Measurements from ENCODE around the gene GRM7. TPM values are rescaled to one million over a fixed set of nuclear protein-coding genes. Genes with fewer than 3 reads are reported as not detected.

The GRM7 gene
- total RNA-seq, 1 experiment from 2014 or later, result not detected

DNA sequence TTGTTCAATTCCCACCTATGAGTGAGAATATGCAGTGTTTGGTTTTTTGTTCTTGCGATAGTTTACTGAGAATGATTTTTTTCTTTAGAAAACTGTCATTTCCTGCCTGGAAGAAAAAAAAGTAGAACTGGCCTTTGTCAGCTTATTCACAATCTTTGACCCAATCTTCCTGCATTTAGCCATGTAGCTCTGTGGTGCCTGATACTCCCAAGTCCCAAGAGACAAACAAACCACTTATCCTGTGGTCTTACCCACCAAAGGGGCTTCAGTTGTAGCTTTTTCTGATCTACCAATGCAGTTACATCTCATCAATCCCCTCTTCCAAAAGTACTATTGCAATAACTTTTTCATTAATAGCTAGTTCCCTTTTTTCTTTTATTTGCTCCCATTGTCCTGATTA, 444.6 kb downstream of the GRM7 start:
- intact Hi-C loops (cut with micrococcal nuclease; ENCODE audit: unreplicated experiment), result no loop called here
- no peak for DNase-seq (ENCODE audit: low spot score)
- ChIA-PET POLR2A (ENCODE audit: low non-redundant PET) (no interaction called here), CTCF (no interaction called here)
- Histone ChIP-seq H3K4me3 (ENCODE audit: low read depth, low read length, poor library complexity, severe bottlenecking) (no peak overlapping the region), H3K27me3 (replicated peaks; ENCODE audit: insufficient read depth, low read depth, low read length, poor library complexity) (no peaks in the 10 kb centered on the region), H3K36me3 (ENCODE audit: insufficient read depth, low read length, poor library complexity, severe bottlenecking) (no peaks in the 10 kb centered on the region), H3K4me1 (ENCODE audit: insufficient read depth, low read length, poor library complexity, severe bottlenecking) (peaks cover 18% of the 10 kb centered on the region), H3K27ac (ENCODE audit: low read depth, low read length, poor library complexity, severe bottlenecking) (no peak overlapping the region), H3K9me3 (ENCODE audit: low read depth, low read length, poor library complexity, severe bottlenecking) (peaks cover 6% of the 10 kb centered on the region)
- no TSS peak for BruUV-seq (replicated peaks)
- TF ChIP-seq, protein P1, sequence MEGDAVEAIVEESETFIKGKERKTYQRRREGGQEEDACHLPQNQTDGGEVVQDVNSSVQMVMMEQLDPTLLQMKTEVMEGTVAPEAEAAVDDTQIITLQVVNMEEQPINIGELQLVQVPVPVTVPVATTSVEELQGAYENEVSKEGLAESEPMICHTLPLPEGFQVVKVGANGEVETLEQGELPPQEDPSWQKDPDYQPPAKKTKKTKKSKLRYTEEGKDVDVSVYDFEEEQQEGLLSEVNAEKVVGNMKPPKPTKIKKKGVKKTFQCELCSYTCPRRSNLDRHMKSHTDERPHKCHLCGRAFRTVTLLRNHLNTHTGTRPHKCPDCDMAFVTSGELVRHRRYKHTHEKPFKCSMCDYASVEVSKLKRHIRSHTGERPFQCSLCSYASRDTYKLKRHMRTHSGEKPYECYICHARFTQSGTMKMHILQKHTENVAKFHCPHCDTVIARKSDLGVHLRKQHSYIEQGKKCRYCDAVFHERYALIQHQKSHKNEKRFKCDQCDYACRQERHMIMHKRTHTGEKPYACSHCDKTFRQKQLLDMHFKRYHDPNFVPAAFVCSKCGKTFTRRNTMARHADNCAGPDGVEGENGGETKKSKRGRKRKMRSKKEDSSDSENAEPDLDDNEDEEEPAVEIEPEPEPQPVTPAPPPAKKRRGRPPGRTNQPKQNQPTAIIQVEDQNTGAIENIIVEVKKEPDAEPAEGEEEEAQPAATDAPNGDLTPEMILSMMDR (conservative IDR thresholded peaks at IDR 0.05; ENCODE audit: low read depth, low read length), result no peak
- no peak for TF ChIP-seq EZH2 (IDR thresholded peaks at IDR 0.05; ENCODE audit: borderline replicate concordance, low read depth, low read length, poor library complexity, severe bottlenecking)

DNA sequence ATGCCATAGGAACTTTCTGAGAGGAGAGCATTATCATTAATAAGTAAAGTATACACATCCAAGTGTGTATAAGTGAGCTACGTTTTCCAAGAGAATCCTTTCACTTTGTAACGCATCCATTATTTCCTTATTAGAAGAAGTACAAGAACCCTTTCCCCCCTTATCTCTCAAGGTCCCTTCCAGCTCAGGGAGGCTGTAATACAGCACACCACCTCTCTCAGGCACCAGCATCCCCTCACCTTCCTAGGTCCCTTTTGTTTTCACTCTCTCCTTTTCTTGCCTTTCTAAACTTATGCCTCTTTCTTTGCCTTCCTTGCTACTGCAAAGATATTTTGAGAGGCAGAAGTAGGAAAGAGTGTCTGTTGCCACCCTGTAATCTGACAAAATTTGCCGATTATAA, 446.0 kb downstream of the GRM7 start:
- no TSS peak for BruUV-seq (replicated peaks)
- intact Hi-C loops (cut with micrococcal nuclease; ENCODE audit: unreplicated experiment), result no loop called here
- H3K4me3 ChIP-seq (ENCODE audit: low read depth, low read length, poor library complexity, severe bottlenecking), result no peak overlapping the region
- POLR2A ChIA-PET (ENCODE audit: low non-redundant PET), result no interaction called here
- H3K4me1 ChIP-seq (ENCODE audit: insufficient read depth, low read length, poor library complexity, severe bottlenecking), result peaks cover 20% of the 10 kb centered on the region
- H3K27ac ChIP-seq (ENCODE audit: low read depth, low read length, poor library complexity, severe bottlenecking), result peak overlapping the region; percentile 28
- CTCF ChIA-PET, result no interaction called here
- no peaks in the 10 kb centered on the region for H3K36me3 ChIP-seq (ENCODE audit: insufficient read depth, low read length, poor library complexity, severe bottlenecking)
- DNase-seq (ENCODE audit: low spot score), result no peak
- H3K9me3 ChIP-seq (ENCODE audit: low read depth, low read length, poor library complexity, severe bottlenecking), result peaks cover 6% of the 10 kb centered on the region
- TF ChIP-seq, protein P1 (conservative IDR thresholded peaks at IDR 0.05; ENCODE audit: low read depth, low read length), result no peak
- no peak for TF ChIP-seq EZH2 (IDR thresholded peaks at IDR 0.05; ENCODE audit: borderline replicate concordance, low read depth, low read length, poor library complexity, severe bottlenecking)
- H3K27me3 ChIP-seq (replicated peaks; ENCODE audit: insufficient read depth, low read depth, low read length, poor library complexity), result no peaks in the 10 kb centered on the region

DNA sequence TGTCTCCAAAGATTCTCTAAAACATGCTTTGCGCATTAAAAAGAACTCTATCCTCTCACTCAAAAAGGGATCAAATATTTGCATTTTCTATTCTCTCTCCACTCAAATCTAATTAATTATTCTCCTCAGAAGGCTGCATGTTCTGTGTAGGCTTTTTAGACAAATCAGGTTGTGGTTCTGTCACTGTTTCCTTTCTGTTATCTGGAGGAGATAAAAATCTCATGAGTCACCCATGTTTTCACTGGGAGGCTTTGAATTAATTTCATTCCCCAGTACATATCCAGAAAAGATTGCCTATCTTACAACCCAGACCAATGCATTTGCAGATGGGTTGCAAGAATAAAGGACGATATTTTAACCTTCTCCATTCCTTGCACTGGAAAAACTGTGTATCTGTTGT, 446.5 kb downstream of the GRM7 start:
- no TSS peak for BruUV-seq (replicated peaks)
- H3K4me3 ChIP-seq (ENCODE audit: low read depth, low read length, poor library complexity, severe bottlenecking), result no peak overlapping the region
- H3K9me3 ChIP-seq (ENCODE audit: low read depth, low read length, poor library complexity, severe bottlenecking), result peaks cover 6% of the 10 kb centered on the region
- H3K27ac ChIP-seq (ENCODE audit: low read depth, low read length, poor library complexity, severe bottlenecking), result peak overlapping the region; percentile 28
- H3K4me1 ChIP-seq (ENCODE audit: insufficient read depth, low read length, poor library complexity, severe bottlenecking), result peaks cover 20% of the 10 kb centered on the region
- CTCF ChIA-PET, result no interaction called here
- intact Hi-C loops (cut with micrococcal nuclease; ENCODE audit: unreplicated experiment), result no loop called here
- POLR2A ChIA-PET (ENCODE audit: low non-redundant PET), result no interaction called here
- no peaks in the 10 kb centered on the region for H3K27me3 ChIP-seq (replicated peaks; ENCODE audit: insufficient read depth, low read depth, low read length, poor library complexity)
- H3K36me3 ChIP-seq (ENCODE audit: insufficient read depth, low read length, poor library complexity, severe bottlenecking), result no peaks in the 10 kb centered on the region
- TF ChIP-seq, protein P1 (conservative IDR thresholded peaks at IDR 0.05; ENCODE audit: low read depth, low read length), result no peak
- TF ChIP-seq EZH2 (IDR thresholded peaks at IDR 0.05; ENCODE audit: borderline replicate concordance, low read depth, low read length, poor library complexity, severe bottlenecking), result no peak
- peak; percentile 78 for DNase-seq (ENCODE audit: low spot score)

All from A673 (cell line).